Fibroblast of lung (primary cell): ENCODE data around the gene CSTF3. TPM values are rescaled to one million over a fixed set of nuclear protein-coding genes. Genes with fewer than 3 reads are reported as not detected.
A peak's percentile ranks its signal among the peaks of the same experiment; 100 is the strongest.

Experiments used
- DNase-seq, 2 donors: peaks; one replicate each; pipeline versions ENCODE4 v3.0.0 to v3.0.0-alpha.2; 2010; ENCODE audit warnings: low read depth in 2 of 2
- H2AFZ ChIP-seq: 2 replicates; pipeline ENCODE4 v1.5.1; 2012; ENCODE audit warnings: low read length, control low read depth, inconsistent platforms
- H3K27ac ChIP-seq: 2 replicates; pipeline ENCODE4 v1.5.1; 2011; ENCODE audit warnings: low read length, control low read depth; ENCODE audit not compliant: insufficient read depth
- H3K27me3 ChIP-seq: 2 replicates; pipeline ENCODE4 v1.5.1; 2011; ENCODE audit warnings: mild to moderate bottlenecking, low read length; ENCODE audit not compliant: control insufficient read depth, insufficient read depth
- H3K36me3 ChIP-seq: 2 replicates; pipeline ENCODE4 v1.5.1; 2011; ENCODE audit warnings: low read length; ENCODE audit not compliant: control insufficient read depth, insufficient read depth
- H3K4me1 ChIP-seq: 2 replicates; pipeline ENCODE4 v1.5.1; 2011; ENCODE audit warnings: low read length; ENCODE audit not compliant: control insufficient read depth, insufficient read depth; ENCODE audit errors: extremely low read depth
- H3K4me2 ChIP-seq: 2 replicates; pipeline ENCODE4 v1.5.1; 2011; ENCODE audit warnings: low read length, control low read depth; ENCODE audit not compliant: insufficient read depth; ENCODE audit errors: extremely low read depth
- H3K4me3 ChIP-seq, 4 experiments: fragments of 200-600 bp in 1 of 4; sonication (generic) in 1 of 4; replicated peaks in 1 of 4; 2 replicates each; pipeline ENCODE4 v1.5.1; 2011 to 2016; ENCODE audit warnings: low read length in 4 of 4, low read depth in 3 of 4, mild to moderate bottlenecking in 3 of 4, control low read depth in 2 of 4, inconsistent platforms in 1 of 4, mixed read lengths in 1 of 4; ENCODE audit not compliant: insufficient read depth in 1 of 4; ENCODE audit errors: control extremely low read depth in 1 of 4
- H3K79me2 ChIP-seq: 2 replicates; pipeline ENCODE4 v1.5.1; 2012; ENCODE audit warnings: mild to moderate bottlenecking, low read length, inconsistent platforms; ENCODE audit not compliant: control insufficient read depth, insufficient read depth
- H3K9ac ChIP-seq: 2 replicates; pipeline ENCODE4 v1.5.1; 2011; ENCODE audit warnings: mild to moderate bottlenecking, low read length, control low read depth; ENCODE audit not compliant: insufficient read depth
- H3K9me3 ChIP-seq: 2 replicates; pipeline ENCODE4 v1.5.1; 2012; ENCODE audit warnings: low read depth, low read length; ENCODE audit not compliant: control insufficient read depth, insufficient read depth
- H4K20me1 ChIP-seq: 2 replicates; pipeline ENCODE4 v1.5.1; 2011; ENCODE audit warnings: low read length; ENCODE audit not compliant: control insufficient read depth, insufficient read depth; ENCODE audit errors: extremely low read depth
- EZH2 ChIP-seq: IDR thresholded peaks from 2 replicates; pipeline ENCODE4 v1.5.1; 2012; ENCODE audit warnings: low read length, control low read depth, mild to moderate bottlenecking; ENCODE audit errors: missing control alignments
- polyA plus RNA-seq, 2 donors: library from polyadenylated mRNA; depleted of rRNA in 1 of 2; stranded (reverse) in 1 of 2; unstranded in 1 of 2; fragments of >200 nt; gene quantifications; 2 replicates each; pipeline ENCODE4 v1.2.1, GENCODE V29; 2011 to 2012; ENCODE audit warnings: missing spikeins in 1 of 2
- total RNA-seq: library from RNA; depleted of rRNA; stranded (reverse); fragments of >200 nt; gene quantifications from 2 replicates; pipeline ENCODE4 v1.2.1, GENCODE V29; 2014
- TF ChIP-seq, protein P1 (sequence below), 2 donors: IDR thresholded peaks in 1 of 2; conservative IDR thresholded peaks in 1 of 2; 1 replicate in 1 of 2; 2 replicates in 1 of 2; pipeline ENCODE4 v1.5.1; 2011 to 2012; ENCODE audit warnings: low read length in 2 of 2, control low read depth in 1 of 2, inconsistent platforms in 1 of 2, low read depth in 1 of 2, mild to moderate bottlenecking in 1 of 2

Gene CSTF3
- total and polyA plus RNA-seq, 2 donors (not counting 1 experiment from before 2014, with no cell fraction given), result 26.3 to 27.4 TPM

DNA sequence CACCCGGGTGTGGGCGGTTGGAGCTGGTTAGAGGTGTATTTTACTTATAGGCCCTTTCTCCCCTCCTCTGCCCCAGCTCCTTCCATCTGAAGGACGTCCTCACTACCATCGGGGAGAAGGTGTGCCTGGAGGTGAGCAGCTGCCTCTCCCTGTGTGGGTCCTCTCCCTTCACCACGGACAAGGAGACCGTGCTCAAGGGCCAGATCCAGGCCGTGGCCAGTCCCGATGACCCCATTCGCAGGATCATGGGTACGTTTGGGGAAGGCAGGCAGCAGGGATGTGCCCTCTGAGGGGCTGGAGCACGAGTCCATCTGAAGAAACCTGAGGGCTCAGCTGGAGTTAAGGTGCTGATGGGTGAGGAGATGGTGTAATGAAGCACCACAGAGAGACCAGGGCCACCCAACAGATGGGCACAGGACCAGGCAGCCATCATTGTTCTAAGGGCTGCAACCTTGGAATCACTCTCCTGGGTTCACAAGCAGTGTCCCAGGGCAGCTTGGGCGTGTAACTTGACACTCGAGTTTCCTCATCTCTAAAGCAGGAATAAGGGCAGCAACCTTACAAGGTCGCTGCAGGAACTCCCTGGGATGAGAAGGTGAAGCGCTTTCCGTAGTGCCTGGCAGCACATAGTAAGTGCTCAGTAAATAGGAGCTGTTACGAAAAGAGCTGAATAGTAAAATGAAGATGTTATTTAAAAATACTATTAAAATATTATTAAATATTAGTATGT is 92.5 kb downstream of the CSTF3 start:
- H3K79me2 ChIP-seq, result no peaks in the 10 kb centered on the region
- H3K4me1 ChIP-seq, result no peaks in the 10 kb centered on the region
- H3K4me2 ChIP-seq, result no peak overlapping the region
- H3K36me3 ChIP-seq, result peaks cover 15% of the 10 kb centered on the region
- no peak overlapping the region for H3K9ac ChIP-seq
- H4K20me1 ChIP-seq, result no peaks in the 10 kb centered on the region
- no peak overlapping the region for H3K27ac ChIP-seq
- no peaks in the 10 kb centered on the region for H3K9me3 ChIP-seq
- TF ChIP-seq EZH2, result no peak
- TF ChIP-seq, protein P1, sequence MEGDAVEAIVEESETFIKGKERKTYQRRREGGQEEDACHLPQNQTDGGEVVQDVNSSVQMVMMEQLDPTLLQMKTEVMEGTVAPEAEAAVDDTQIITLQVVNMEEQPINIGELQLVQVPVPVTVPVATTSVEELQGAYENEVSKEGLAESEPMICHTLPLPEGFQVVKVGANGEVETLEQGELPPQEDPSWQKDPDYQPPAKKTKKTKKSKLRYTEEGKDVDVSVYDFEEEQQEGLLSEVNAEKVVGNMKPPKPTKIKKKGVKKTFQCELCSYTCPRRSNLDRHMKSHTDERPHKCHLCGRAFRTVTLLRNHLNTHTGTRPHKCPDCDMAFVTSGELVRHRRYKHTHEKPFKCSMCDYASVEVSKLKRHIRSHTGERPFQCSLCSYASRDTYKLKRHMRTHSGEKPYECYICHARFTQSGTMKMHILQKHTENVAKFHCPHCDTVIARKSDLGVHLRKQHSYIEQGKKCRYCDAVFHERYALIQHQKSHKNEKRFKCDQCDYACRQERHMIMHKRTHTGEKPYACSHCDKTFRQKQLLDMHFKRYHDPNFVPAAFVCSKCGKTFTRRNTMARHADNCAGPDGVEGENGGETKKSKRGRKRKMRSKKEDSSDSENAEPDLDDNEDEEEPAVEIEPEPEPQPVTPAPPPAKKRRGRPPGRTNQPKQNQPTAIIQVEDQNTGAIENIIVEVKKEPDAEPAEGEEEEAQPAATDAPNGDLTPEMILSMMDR (conservative IDR thresholded peaks at IDR 0.05 in 1 of 2, IDR thresholded peaks at IDR 0.05 in 1 of 2; ENCODE audit: low read depth in 1 of 2, low read length in 2 of 2), result no peak
- H3K27me3 ChIP-seq, result no peaks in the 10 kb centered on the region
- no peak for DNase-seq
- no peak overlapping the region for H3K4me3 ChIP-seq
- no peak overlapping the region for H2AFZ ChIP-seq

DNA sequence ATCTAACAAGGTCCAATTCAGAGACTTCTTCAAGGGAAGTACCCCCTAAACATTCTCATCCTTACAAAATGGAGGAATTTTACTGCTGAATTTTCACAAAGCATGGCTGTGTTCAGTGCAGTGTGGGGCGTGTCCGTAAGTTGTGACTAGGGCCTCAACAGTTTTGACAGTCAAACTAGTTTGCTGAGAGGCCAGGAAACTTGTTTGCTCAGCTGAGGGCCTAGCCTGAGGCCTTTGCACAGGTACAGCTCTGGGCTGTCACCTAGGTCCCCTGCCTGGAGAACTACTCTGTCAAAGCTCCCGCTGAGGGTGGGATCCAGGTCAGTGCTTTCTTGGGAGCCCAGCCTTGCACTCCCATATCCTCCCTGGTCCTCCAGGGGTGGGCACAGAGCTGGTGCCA is 94.0 kb downstream of the CSTF3 start:
- Histone ChIP-seq H3K36me3 (peaks cover 13% of the 10 kb centered on the region), H3K4me2 (no peak overlapping the region), H3K79me2 (no peaks in the 10 kb centered on the region), H3K4me1 (no peaks in the 10 kb centered on the region), H3K4me3 (no peak overlapping the region), H4K20me1 (no peaks in the 10 kb centered on the region), H3K27ac (no peak overlapping the region), H3K9ac (no peak overlapping the region), H3K9me3 (no peaks in the 10 kb centered on the region), H2AFZ (no peak overlapping the region), H3K27me3 (no peaks in the 10 kb centered on the region)
- TF ChIP-seq, protein P1 (conservative IDR thresholded peaks at IDR 0.05 in 1 of 2, IDR thresholded peaks at IDR 0.05 in 1 of 2; ENCODE audit: low read depth in 1 of 2, low read length in 2 of 2), result no peak
- TF ChIP-seq EZH2, result no peak
- no peak for DNase-seq

DNA sequence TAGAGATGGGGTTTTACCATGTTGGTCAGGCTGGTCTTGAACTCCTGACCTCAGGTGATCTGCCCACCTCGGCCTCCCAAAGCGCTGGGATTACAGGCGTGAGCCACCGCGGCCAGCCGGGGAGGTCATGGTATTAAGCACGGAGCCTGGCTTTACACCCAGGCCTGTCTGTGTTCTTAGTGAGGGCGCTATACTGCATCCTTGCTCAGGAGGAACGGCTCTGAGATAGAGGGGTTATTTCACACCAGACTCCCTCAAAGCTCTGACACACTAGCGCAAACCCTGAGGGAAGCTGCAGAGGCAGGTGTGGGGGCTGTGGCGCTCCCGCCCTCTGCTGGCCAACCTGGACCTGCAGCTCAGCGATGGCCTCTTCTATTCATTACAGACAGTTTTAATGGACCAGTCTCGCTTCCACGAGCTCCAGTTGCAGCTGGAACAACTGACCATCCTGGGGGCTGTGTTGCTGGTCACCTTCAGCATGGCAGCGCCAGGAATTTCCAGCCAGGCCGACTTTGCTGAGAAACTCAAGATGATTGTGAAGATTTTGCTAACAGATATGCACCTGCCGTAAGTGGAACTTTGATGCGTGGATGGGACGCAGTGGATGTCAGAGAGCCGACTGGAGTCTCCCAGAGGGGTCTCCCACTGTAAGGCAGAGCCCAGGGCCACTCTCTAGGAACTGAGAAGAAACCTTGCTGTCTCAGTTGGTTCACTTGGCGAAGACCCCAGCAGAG is 95.7 kb downstream of the CSTF3 start:
- Histone ChIP-seq H3K9ac (no peak overlapping the region), H3K36me3 (peaks cover 13% of the 10 kb centered on the region), H3K9me3 (no peaks in the 10 kb centered on the region), H4K20me1 (no peaks in the 10 kb centered on the region), H2AFZ (no peak overlapping the region), H3K4me3 (no peak overlapping the region), H3K27ac (no peak overlapping the region), H3K27me3 (no peaks in the 10 kb centered on the region), H3K4me2 (no peak overlapping the region), H3K4me1 (peaks cover 3% of the 10 kb centered on the region), H3K79me2 (no peaks in the 10 kb centered on the region)
- no peak for TF ChIP-seq EZH2
- TF ChIP-seq, protein P1 (conservative IDR thresholded peaks at IDR 0.05 in 1 of 2, IDR thresholded peaks at IDR 0.05 in 1 of 2; ENCODE audit: low read depth in 1 of 2, low read length in 2 of 2), result peak; percentile 79 to 94
- DNase-seq, result peak; percentile 50 to 65
